ENCODE measurements around the gene B4GALNT3. TPM values are rescaled to one million over a fixed set of nuclear protein-coding genes. Genes with fewer than 3 reads are reported as not detected.

Gene B4GALNT3
- polyA plus RNA-seq, 2 donors: 8.1 to 8.9 TPM

- no peak overlapping the region for H3K4me3 ChIP-seq (ENCODE audit: low read depth in 1 of 2, low read length in 2 of 2)
- 71 to 75% methylated on average over 21 of the region's 21 CpGs for WGBS, 2 donors
These were observed 99.6 kb downstream of the B4GALNT3 start for GRCh38 chr12:559208-559905.

GRCh38 chr12:559906-560455 lies 100.2 kb downstream of the B4GALNT3 start:
- 76 to 82% methylated on average over 14 of the region's 14 CpGs for WGBS, 2 donors
- Histone ChIP-seq H3K36me3 (ENCODE audit: control insufficient read depth in 2 of 2, insufficient read depth in 2 of 2, low read length in 1 of 2) (peaks cover 0 to 4% of the 10 kb centered on the region in 2 donors), H3K4me1 (ENCODE audit: control insufficient read depth in 2 of 2, insufficient read depth in 2 of 2, low read length in 1 of 2) (peaks cover 0 to 17% of the 10 kb centered on the region in 2 donors), H3K9me3 (ENCODE audit: control insufficient read depth in 2 of 2, insufficient read depth in 1 of 2, low read depth in 1 of 2, low read length in 1 of 2) (no peaks in the 10 kb centered on the region), H3K27me3 (ENCODE audit: control insufficient read depth in 1 of 2, insufficient read depth in 2 of 2, low read length in 2 of 2) (no peaks in the 10 kb centered on the region), H3K27ac (ENCODE audit: low read depth in 2 of 2, low read length in 1 of 2) (no peak overlapping the region), H3K4me3 (ENCODE audit: low read depth in 1 of 2, low read length in 2 of 2) (no peak overlapping the region)

More at GRCh38 chr12:559208-559905, 99.6 kb downstream of the B4GALNT3 start:
- peaks cover 0 to 4% of the 10 kb centered on the region in 2 donors for H3K36me3 ChIP-seq (ENCODE audit: control insufficient read depth in 2 of 2, insufficient read depth in 2 of 2, low read length in 1 of 2)
- no peaks in the 10 kb centered on the region for H3K27me3 ChIP-seq (ENCODE audit: control insufficient read depth in 1 of 2, insufficient read depth in 2 of 2, low read length in 2 of 2)
- no peak overlapping the region for H3K27ac ChIP-seq (ENCODE audit: low read depth in 2 of 2, low read length in 1 of 2)
- H3K4me1 ChIP-seq (ENCODE audit: control insufficient read depth in 2 of 2, insufficient read depth in 2 of 2, low read length in 1 of 2): peaks cover 0 to 13% of the 10 kb centered on the region in 2 donors
- no peaks in the 10 kb centered on the region for H3K9me3 ChIP-seq (ENCODE audit: control insufficient read depth in 2 of 2, insufficient read depth in 1 of 2, low read depth in 1 of 2, low read length in 1 of 2)

DNA sequence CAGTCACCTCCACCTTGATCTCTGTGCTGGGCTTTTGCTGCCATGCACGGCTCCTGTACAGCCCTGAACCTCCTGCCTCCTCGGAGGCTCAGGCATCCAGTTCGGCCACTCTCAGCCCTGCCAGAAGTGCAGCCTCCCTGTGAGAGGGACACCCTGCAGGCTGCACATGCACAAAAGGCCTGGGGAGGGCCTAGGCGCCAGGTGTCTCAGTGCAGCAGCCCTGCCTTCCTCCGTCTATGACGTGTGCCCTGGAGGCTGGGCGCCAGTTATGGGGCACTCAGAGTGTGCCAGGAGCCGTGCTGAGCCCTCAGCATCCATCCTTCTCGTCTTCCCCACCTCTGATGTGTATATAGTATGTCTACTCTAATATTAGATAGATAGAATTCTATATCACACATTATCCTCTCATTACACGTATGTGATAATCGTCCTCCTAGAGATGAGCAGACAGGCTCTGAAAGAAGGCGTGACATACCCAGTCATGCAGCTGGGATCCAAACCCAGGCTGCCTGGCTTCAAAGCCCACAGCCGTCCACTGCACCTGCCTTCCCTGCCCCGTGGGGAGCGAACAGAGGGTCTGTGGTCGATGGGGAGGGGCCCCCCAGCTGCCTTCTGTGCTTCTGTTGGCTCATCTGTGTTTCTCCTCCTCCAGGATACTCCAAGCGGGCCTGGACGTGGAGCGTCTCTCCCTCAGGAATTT lies 101.1 kb downstream of the B4GALNT3 start:
- Histone ChIP-seq H3K4me3 (ENCODE audit: low read depth in 1 of 2, low read length in 2 of 2) (no peak overlapping the region), H3K27me3 (ENCODE audit: control insufficient read depth in 1 of 2, insufficient read depth in 2 of 2, low read length in 2 of 2) (no peaks in the 10 kb centered on the region), H3K9me3 (ENCODE audit: control insufficient read depth in 2 of 2, insufficient read depth in 1 of 2, low read depth in 1 of 2, low read length in 1 of 2) (no peaks in the 10 kb centered on the region), H3K4me1 (ENCODE audit: control insufficient read depth in 2 of 2, insufficient read depth in 2 of 2, low read length in 1 of 2) (peaks cover 0 to 17% of the 10 kb centered on the region in 2 donors), H3K36me3 (ENCODE audit: control insufficient read depth in 2 of 2, insufficient read depth in 2 of 2, low read length in 1 of 2) (peaks cover 0 to 4% of the 10 kb centered on the region in 2 donors), H3K27ac (ENCODE audit: low read depth in 2 of 2, low read length in 1 of 2) (no peak overlapping the region)
- WGBS, 2 donors: 75 to 77% methylated on average over 19 of the region's 19 CpGs

- H3K4me3 ChIP-seq (ENCODE audit: low read depth in 1 of 2, low read length in 2 of 2): no peak overlapping the region
- H3K27me3 ChIP-seq (ENCODE audit: control insufficient read depth in 1 of 2, insufficient read depth in 2 of 2, low read length in 2 of 2): no peaks in the 10 kb centered on the region
- no peak overlapping the region for H3K27ac ChIP-seq (ENCODE audit: low read depth in 2 of 2, low read length in 1 of 2)
- peaks cover 0 to 4% of the 10 kb centered on the region in 2 donors for H3K36me3 ChIP-seq (ENCODE audit: control insufficient read depth in 2 of 2, insufficient read depth in 2 of 2, low read length in 1 of 2)
- H3K4me1 ChIP-seq (ENCODE audit: control insufficient read depth in 2 of 2, insufficient read depth in 2 of 2, low read length in 1 of 2): peaks cover 0 to 17% of the 10 kb centered on the region in 2 donors
- H3K9me3 ChIP-seq (ENCODE audit: control insufficient read depth in 2 of 2, insufficient read depth in 1 of 2, low read depth in 1 of 2, low read length in 1 of 2): no peaks in the 10 kb centered on the region
- WGBS, 2 donors: 89 to 92% methylated on average over 14 of the region's 14 CpGs
These were observed 101.6 kb downstream of the B4GALNT3 start for GRCh38 chr12:561391-561705.

GRCh38 chr12:561908-562593 lies 102.3 kb downstream of the B4GALNT3 start:
- Histone ChIP-seq H3K36me3 (ENCODE audit: control insufficient read depth in 2 of 2, insufficient read depth in 2 of 2, low read length in 1 of 2) (peaks cover 0 to 4% of the 10 kb centered on the region in 2 donors), H3K4me3 (ENCODE audit: low read depth in 1 of 2, low read length in 2 of 2) (no peak overlapping the region), H3K27ac (ENCODE audit: low read depth in 2 of 2, low read length in 1 of 2) (no peak overlapping the region), H3K27me3 (ENCODE audit: control insufficient read depth in 1 of 2, insufficient read depth in 2 of 2, low read length in 2 of 2) (no peaks in the 10 kb centered on the region), H3K9me3 (ENCODE audit: control insufficient read depth in 2 of 2, insufficient read depth in 1 of 2, low read depth in 1 of 2, low read length in 1 of 2) (no peaks in the 10 kb centered on the region), H3K4me1 (ENCODE audit: control insufficient read depth in 2 of 2, insufficient read depth in 2 of 2, low read length in 1 of 2) (peaks cover 0 to 17% of the 10 kb centered on the region in 2 donors)
- 66 to 68% methylated on average over 19 of the region's 19 CpGs for WGBS, 2 donors

DNA sequence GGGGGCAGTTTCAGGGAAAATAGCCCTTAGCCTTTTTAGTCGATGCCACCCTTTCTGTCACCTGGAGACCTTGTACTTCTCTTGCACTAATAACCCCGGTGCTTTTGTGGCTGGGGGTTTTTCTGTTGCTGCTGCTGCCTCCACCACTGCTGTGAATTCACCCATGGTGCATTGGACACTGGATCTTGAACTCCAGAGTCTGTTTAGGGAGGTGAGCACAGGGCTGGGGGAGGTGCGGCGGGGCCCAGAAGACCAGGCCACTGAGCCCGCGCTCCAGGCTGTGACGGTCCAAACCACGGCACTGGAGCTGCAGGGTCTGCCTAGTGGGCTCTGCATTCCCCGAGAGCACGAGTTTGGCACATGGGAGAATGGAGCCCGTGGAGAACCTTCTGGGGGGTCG lies 102.9 kb downstream of the B4GALNT3 start:
- H3K4me1 ChIP-seq (ENCODE audit: control insufficient read depth in 2 of 2, insufficient read depth in 2 of 2, low read length in 1 of 2): peaks cover 0 to 17% of the 10 kb centered on the region in 2 donors
- no peak overlapping the region for H3K4me3 ChIP-seq (ENCODE audit: low read depth in 1 of 2, low read length in 2 of 2)
- peaks cover 0 to 4% of the 10 kb centered on the region in 2 donors for H3K36me3 ChIP-seq (ENCODE audit: control insufficient read depth in 2 of 2, insufficient read depth in 2 of 2, low read length in 1 of 2)
- no peaks in the 10 kb centered on the region for H3K27me3 ChIP-seq (ENCODE audit: control insufficient read depth in 1 of 2, insufficient read depth in 2 of 2, low read length in 2 of 2)
- H3K27ac ChIP-seq (ENCODE audit: low read depth in 2 of 2, low read length in 1 of 2): no peak overlapping the region
- H3K9me3 ChIP-seq (ENCODE audit: control insufficient read depth in 2 of 2, insufficient read depth in 1 of 2, low read depth in 1 of 2, low read length in 1 of 2): no peaks in the 10 kb centered on the region
- WGBS, 2 donors: 87 to 93% methylated on average over 12 of the region's 12 CpGs

- Histone ChIP-seq H3K4me3 (ENCODE audit: low read depth in 1 of 2, low read length in 2 of 2) (no peak overlapping the region), H3K27me3 (ENCODE audit: control insufficient read depth in 1 of 2, insufficient read depth in 2 of 2, low read length in 2 of 2) (no peaks in the 10 kb centered on the region), H3K4me1 (ENCODE audit: control insufficient read depth in 2 of 2, insufficient read depth in 2 of 2, low read length in 1 of 2) (peaks cover 0 to 17% of the 10 kb centered on the region in 2 donors), H3K36me3 (ENCODE audit: control insufficient read depth in 2 of 2, insufficient read depth in 2 of 2, low read length in 1 of 2) (peaks cover 0 to 4% of the 10 kb centered on the region in 2 donors), H3K27ac (ENCODE audit: low read depth in 2 of 2, low read length in 1 of 2) (no peak overlapping the region), H3K9me3 (ENCODE audit: control insufficient read depth in 2 of 2, insufficient read depth in 1 of 2, low read depth in 1 of 2, low read length in 1 of 2) (no peaks in the 10 kb centered on the region)
- WGBS, 2 donors: 47 to 62% methylated on average over 8 of the region's 8 CpGs
These were observed 103.6 kb downstream of the B4GALNT3 start for GRCh38 chr12:563250-563781.

DNA sequence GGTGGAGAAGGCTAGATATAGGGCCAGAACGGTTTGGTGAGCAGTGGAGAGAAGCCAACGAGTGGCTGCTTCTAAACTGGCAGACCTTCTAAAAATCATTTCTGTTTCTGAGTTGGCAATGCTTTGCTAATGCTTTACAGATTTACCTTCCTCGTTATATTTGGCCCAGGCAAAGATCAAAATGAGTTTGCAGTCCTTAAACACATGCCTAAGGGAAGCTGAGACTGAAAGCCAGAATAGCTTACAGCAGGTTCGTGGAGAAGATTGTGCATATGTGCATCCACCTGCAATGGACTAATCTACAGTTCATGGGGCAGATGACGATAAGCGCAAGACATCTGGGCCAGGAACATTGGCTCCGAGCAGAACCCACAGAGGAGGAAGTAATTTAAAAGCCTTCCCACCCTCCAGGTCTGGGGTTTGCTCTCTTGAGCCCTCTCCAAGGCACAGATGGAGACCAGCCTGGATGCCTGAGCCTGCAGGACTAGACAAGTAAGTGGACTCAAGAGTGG lies 104.1 kb downstream of the B4GALNT3 start:
- Histone ChIP-seq H3K27ac (ENCODE audit: low read depth in 2 of 2, low read length in 1 of 2) (no peak overlapping the region), H3K27me3 (ENCODE audit: control insufficient read depth in 1 of 2, insufficient read depth in 2 of 2, low read length in 2 of 2) (no peaks in the 10 kb centered on the region), H3K4me1 (ENCODE audit: control insufficient read depth in 2 of 2, insufficient read depth in 2 of 2, low read length in 1 of 2) (peaks cover 0 to 16% of the 10 kb centered on the region in 2 donors), H3K4me3 (ENCODE audit: low read depth in 1 of 2, low read length in 2 of 2) (no peak overlapping the region), H3K9me3 (ENCODE audit: control insufficient read depth in 2 of 2, insufficient read depth in 1 of 2, low read depth in 1 of 2, low read length in 1 of 2) (no peaks in the 10 kb centered on the region), H3K36me3 (ENCODE audit: control insufficient read depth in 2 of 2, insufficient read depth in 2 of 2, low read length in 1 of 2) (peaks cover 0 to 4% of the 10 kb centered on the region in 2 donors)
- WGBS, 2 donors: 46% methylated on average over 7 of the region's 7 CpGs

- Histone ChIP-seq H3K4me1 (ENCODE audit: control insufficient read depth in 2 of 2, insufficient read depth in 2 of 2, low read length in 1 of 2) (peaks cover 0 to 9% of the 10 kb centered on the region in 2 donors), H3K27me3 (ENCODE audit: control insufficient read depth in 1 of 2, insufficient read depth in 2 of 2, low read length in 2 of 2) (no peaks in the 10 kb centered on the region), H3K36me3 (ENCODE audit: control insufficient read depth in 2 of 2, insufficient read depth in 2 of 2, low read length in 1 of 2) (peaks cover 0 to 4% of the 10 kb centered on the region in 2 donors), H3K27ac (ENCODE audit: low read depth in 2 of 2, low read length in 1 of 2) (no peak overlapping the region), H3K4me3 (ENCODE audit: low read depth in 1 of 2, low read length in 2 of 2) (no peak overlapping the region), H3K9me3 (ENCODE audit: control insufficient read depth in 2 of 2, insufficient read depth in 1 of 2, low read depth in 1 of 2, low read length in 1 of 2) (no peaks in the 10 kb centered on the region)
- WGBS, 2 donors: 88 to 91% methylated on average over 8 of the region's 8 CpGs
These were observed 105.4 kb downstream of the B4GALNT3 start for GRCh38 chr12:565161-565560.
